ENCODE data around the gene FAM81B. TPM values are rescaled to one million over a fixed set of nuclear protein-coding genes. Genes with fewer than 3 reads are reported as not detected.
"Not testable (repeated sequence)": the region's sequence is repeated elsewhere in the genome, so short reads cannot be mapped to it uniquely, and the experiment has no call there.

The FAM81B gene
- polyA plus RNA-seq, 1 of the 3 experiments (the other 2 are of a cell fraction) = 0.21 TPM

GRCh38 chr5:95358848-95359247 is 32.3 kb upstream of the FAM81B start:
- ChIA-PET CTCF (no interaction called here), POLR2A (no interaction called here)
- H3K27ac ChIP-seq (ENCODE audit: low read depth in 2 of 2, low read length in 1 of 2) = no peak overlapping the region
- H3K9me2 ChIP-seq = no peaks in the 10 kb centered on the region
- no peak overlapping the region for H3K9ac ChIP-seq
- TF ChIP-seq USF2 (IDR thresholded peaks at IDR 0.05; ENCODE audit: borderline replicate concordance, low read depth, low read length) = no peak
- no peak for TF ChIP-seq ELF1 (IDR thresholded peaks at IDR 0.05)
- no peak for TF ChIP-seq USF1 (IDR thresholded peaks at IDR 0.05; ENCODE audit: borderline replicate concordance, low read depth)
- TF ChIP-seq POLR2AphosphoS5 (IDR thresholded peaks at IDR 0.05; ENCODE audit: low read depth, low read length) = no peak
- TF ChIP-seq CHD2 (IDR thresholded peaks at IDR 0.05; ENCODE audit: low read length, partially characterized antibody) = no peak
- no peak for TF ChIP-seq FOSL2 (IDR thresholded peaks at IDR 0.05; ENCODE audit: borderline replicate concordance, low read depth)
- no peak for TF ChIP-seq JUND (IDR thresholded peaks at IDR 0.05)
- no peak for TF ChIP-seq EZH2phosphoT487 (IDR thresholded peaks at IDR 0.05; ENCODE audit: borderline replicate concordance, low read depth)
- TF ChIP-seq PBX3 (IDR thresholded peaks at IDR 0.05) = no peak
- TF ChIP-seq MEF2A (IDR thresholded peaks at IDR 0.05; ENCODE audit: borderline replicate concordance, low read depth) = no peak
- TF ChIP-seq FOXM1 (IDR thresholded peaks at IDR 0.05; ENCODE audit: low read depth) = no peak
- TF ChIP-seq ZBTB33 (IDR thresholded peaks at IDR 0.05; ENCODE audit: borderline replicate concordance, low read depth) = no peak
- TF ChIP-seq TEAD4 (IDR thresholded peaks at IDR 0.05; ENCODE audit: borderline replicate concordance, insufficient read depth) = no peak
- TF ChIP-seq MAX (IDR thresholded peaks at IDR 0.05; ENCODE audit: low read depth) = no peak
- no peak for TF ChIP-seq FOXJ3 (CRISPR knock-in tag; IDR thresholded peaks at IDR 0.05)
- no peak for TF ChIP-seq TCF12 (IDR thresholded peaks at IDR 0.05)
- TF ChIP-seq SIN3A (IDR thresholded peaks at IDR 0.05; ENCODE audit: borderline replicate concordance, low read depth, low read length) = no peak
- no peak for TF ChIP-seq RXRA (IDR thresholded peaks at IDR 0.05; ENCODE audit: borderline replicate concordance, low read depth)
- no peak overlapping the region for H3K4me3 ChIP-seq (ENCODE audit: low read depth in 2 of 2, low read length in 1 of 2)
- H3K4me2 ChIP-seq = no peak overlapping the region
- no peaks in the 10 kb centered on the region for H3K79me2 ChIP-seq (ENCODE audit: insufficient read depth)
- DNase-seq = no peak
- H3K27me3 ChIP-seq (ENCODE audit: insufficient read depth) = no peaks in the 10 kb centered on the region; the same call in 1 of the 2 replicates
- H3K9me3 ChIP-seq = no peaks in the 10 kb centered on the region
- no peaks in the 10 kb centered on the region for H3K4me1 ChIP-seq (ENCODE audit: control insufficient read depth in 1 of 2, insufficient read depth in 2 of 2, low read depth in 1 of 2, low read length in 1 of 2)
- H3F3A ChIP-seq (replicated peaks; ENCODE audit: insufficient read depth) = no peaks in the 10 kb centered on the region
- WGBS (ENCODE audit: low lambda C conversion rate) = 0% methylated on average over 2 of the region's 2 CpGs
- no peak overlapping the region for H2AFZ ChIP-seq (ENCODE audit: low read depth)
- no peaks in the 10 kb centered on the region for H4K20me1 ChIP-seq (ENCODE audit: insufficient read depth)
- H3K36me3 ChIP-seq (replicated peaks in 1 of 2; ENCODE audit: control insufficient read depth in 1 of 2, insufficient read depth in 2 of 2, low read length in 1 of 2) = no peaks in the 10 kb centered on the region

GRCh38 chr5:95360667-95361066 is 30.5 kb upstream of the FAM81B start:
- H4K20me1 ChIP-seq (ENCODE audit: insufficient read depth); H3K9me3 ChIP-seq; H3K9me2 ChIP-seq; CTCF ChIA-PET; H3K4me2 ChIP-seq; DNase-seq; H3F3A ChIP-seq (replicated peaks; ENCODE audit: insufficient read depth); H3K36me3 ChIP-seq (replicated peaks in 1 of 2; ENCODE audit: control insufficient read depth in 1 of 2, insufficient read depth in 2 of 2, low read length in 1 of 2); H3K79me2 ChIP-seq (ENCODE audit: insufficient read depth); H3K9ac ChIP-seq; H3K27me3 ChIP-seq (ENCODE audit: insufficient read depth); H3K4me1 ChIP-seq (ENCODE audit: control insufficient read depth in 1 of 2, insufficient read depth in 2 of 2, low read depth in 1 of 2, low read length in 1 of 2); H3K4me3 ChIP-seq (ENCODE audit: low read depth in 2 of 2, low read length in 1 of 2); POLR2A ChIA-PET; H2AFZ ChIP-seq (ENCODE audit: low read depth); H3K27ac ChIP-seq (ENCODE audit: low read depth in 2 of 2, low read length in 1 of 2): not testable (repeated sequence)
- 36% methylated on average over 2 of the region's 2 CpGs for WGBS (ENCODE audit: low lambda C conversion rate)

All from SK-N-SH (cell line).